ENCODE results near the gene CTBP1.

CTBP1 gene

DNA sequence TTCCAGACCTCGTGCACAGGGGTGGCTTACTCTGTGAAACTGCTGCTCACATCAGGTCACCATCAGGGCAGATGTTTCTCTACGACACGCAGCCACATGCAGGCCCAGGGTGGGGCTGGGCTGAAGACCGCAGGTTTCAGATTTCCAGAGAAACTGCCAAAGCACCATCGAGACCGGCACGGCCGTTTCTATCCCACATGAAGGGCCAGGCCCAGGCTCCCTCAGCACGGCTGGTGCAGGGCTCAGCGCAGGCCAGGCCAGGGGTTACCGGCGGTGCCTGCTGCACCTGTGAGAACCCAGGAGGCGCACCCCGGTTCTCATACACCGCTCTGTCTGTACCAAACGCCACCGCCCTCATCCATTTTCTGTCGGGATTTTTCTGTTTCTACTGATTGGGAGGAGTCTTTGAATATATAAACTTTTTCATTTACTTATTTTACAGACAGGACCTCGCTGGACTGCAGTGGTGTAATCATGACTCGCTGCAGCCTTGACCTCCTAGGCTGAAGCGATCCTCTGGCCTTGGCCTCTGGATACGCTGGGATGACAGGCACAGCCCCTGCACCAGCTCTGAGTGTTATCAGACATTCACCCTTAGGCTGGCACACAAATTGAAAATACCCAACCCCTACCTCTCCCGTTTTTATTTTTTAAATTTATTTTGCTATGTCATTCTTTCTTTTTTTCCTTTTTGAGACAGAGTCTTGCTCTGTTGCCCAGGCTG is 17.1 kb downstream of the CTBP1 start:
- peaks cover 6% of the 10 kb centered on the region for H4K20me1 ChIP-seq (ENCODE audit: insufficient read depth, low read length, poor library complexity, severe bottlenecking)

DNA sequence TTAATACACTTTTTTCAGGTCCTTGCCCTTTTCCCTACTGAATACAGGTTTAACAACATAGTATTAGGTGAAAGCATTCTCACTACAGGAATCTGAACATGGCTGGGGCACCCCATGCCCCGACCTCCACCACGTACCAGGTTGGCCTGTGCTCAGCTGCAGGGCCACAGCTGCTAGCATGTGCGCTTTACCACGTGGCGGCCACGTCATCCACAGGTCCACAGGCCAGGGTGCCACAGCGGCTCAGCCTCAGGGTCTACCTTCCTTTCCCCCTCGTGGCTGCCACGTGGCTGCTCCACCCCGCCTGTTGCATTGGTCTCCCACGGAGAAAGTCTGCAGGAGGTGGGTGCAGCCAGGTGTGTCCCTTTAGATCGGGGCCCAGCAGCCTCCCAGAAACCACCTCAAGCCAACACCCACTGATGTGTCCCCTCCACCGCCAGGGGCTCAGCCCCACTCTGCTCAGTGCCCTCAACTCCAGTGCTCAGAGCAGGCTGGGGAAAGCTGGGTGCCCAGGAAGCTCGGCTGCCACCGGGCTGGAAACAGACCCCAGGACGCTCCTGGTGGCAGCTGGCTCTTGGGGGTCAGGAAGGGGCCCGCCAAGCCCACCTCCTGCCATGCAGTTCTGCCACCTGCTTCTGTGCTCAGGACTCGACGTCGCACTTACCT is 17.8 kb downstream of the CTBP1 start:
- Histone ChIP-seq H3K9me3 (ENCODE audit: insufficient read depth, low read depth, low read length) (no peaks in the 10 kb centered on the region), H3K36me3 (ENCODE audit: insufficient read depth, low read length) (peaks cover 85% of the 10 kb centered on the region; the same call in 1 of the 2 replicates), H3K4me2 (ENCODE audit: low read depth, low read length, poor library complexity, severe bottlenecking) (no peak overlapping the region), H3K9ac (ENCODE audit: low read depth, low read length, poor library complexity, severe bottlenecking) (no peak overlapping the region), H3K4me1 (ENCODE audit: insufficient read depth, low read length, poor library complexity, severe bottlenecking) (no peaks in the 10 kb centered on the region), H2AFZ (ENCODE audit: low read length) (no peak overlapping the region), H3K79me2 (ENCODE audit: insufficient read depth, low read length) (peaks cover 5% of the 10 kb centered on the region; the same call in 1 of the 2 replicates), H3F3A (ENCODE audit: low read depth) (no peaks in the 10 kb centered on the region), H3K9me2 (replicated peaks; ENCODE audit: low read depth, low read length) (no peaks in the 10 kb centered on the region), H3K27me3 (ENCODE audit: insufficient read depth, low read length, poor library complexity, severe bottlenecking) (no peaks in the 10 kb centered on the region), H3K4me3 (ENCODE audit: low read length, poor library complexity, severe bottlenecking) (no peak overlapping the region), H4K20me1 (ENCODE audit: insufficient read depth, low read length, poor library complexity, severe bottlenecking) (peaks cover 6% of the 10 kb centered on the region)
- TF ChIP-seq EZH2phosphoT487 (IDR thresholded peaks at IDR 0.05; ENCODE audit: borderline replicate concordance), result no peak

More for the DNA sequence above, 17.1 kb downstream of the CTBP1 start:
- H3K9ac ChIP-seq (ENCODE audit: low read depth, low read length, poor library complexity, severe bottlenecking), result no peak overlapping the region
- no peaks in the 10 kb centered on the region for H3K9me2 ChIP-seq (replicated peaks; ENCODE audit: low read depth, low read length)
- H3K36me3 ChIP-seq (ENCODE audit: insufficient read depth, low read length), result peaks cover 84% of the 10 kb centered on the region; the same call in 1 of the 2 replicates
- no peak overlapping the region for H3K4me3 ChIP-seq (ENCODE audit: low read length, poor library complexity, severe bottlenecking)
- no peak overlapping the region for H2AFZ ChIP-seq (ENCODE audit: low read length)
- H3K4me2 ChIP-seq (ENCODE audit: low read depth, low read length, poor library complexity, severe bottlenecking), result no peak overlapping the region
- TF ChIP-seq, protein P1, sequence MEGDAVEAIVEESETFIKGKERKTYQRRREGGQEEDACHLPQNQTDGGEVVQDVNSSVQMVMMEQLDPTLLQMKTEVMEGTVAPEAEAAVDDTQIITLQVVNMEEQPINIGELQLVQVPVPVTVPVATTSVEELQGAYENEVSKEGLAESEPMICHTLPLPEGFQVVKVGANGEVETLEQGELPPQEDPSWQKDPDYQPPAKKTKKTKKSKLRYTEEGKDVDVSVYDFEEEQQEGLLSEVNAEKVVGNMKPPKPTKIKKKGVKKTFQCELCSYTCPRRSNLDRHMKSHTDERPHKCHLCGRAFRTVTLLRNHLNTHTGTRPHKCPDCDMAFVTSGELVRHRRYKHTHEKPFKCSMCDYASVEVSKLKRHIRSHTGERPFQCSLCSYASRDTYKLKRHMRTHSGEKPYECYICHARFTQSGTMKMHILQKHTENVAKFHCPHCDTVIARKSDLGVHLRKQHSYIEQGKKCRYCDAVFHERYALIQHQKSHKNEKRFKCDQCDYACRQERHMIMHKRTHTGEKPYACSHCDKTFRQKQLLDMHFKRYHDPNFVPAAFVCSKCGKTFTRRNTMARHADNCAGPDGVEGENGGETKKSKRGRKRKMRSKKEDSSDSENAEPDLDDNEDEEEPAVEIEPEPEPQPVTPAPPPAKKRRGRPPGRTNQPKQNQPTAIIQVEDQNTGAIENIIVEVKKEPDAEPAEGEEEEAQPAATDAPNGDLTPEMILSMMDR (conservative IDR thresholded peaks at IDR 0.05; ENCODE audit: low read length), result no peak
- no peak for TF ChIP-seq EZH2phosphoT487 (IDR thresholded peaks at IDR 0.05; ENCODE audit: borderline replicate concordance)
- no peaks in the 10 kb centered on the region for H3K4me1 ChIP-seq (ENCODE audit: insufficient read depth, low read length, poor library complexity, severe bottlenecking)
- no peaks in the 10 kb centered on the region for H3K9me3 ChIP-seq (ENCODE audit: insufficient read depth, low read depth, low read length)
- H3K27me3 ChIP-seq (ENCODE audit: insufficient read depth, low read length, poor library complexity, severe bottlenecking), result no peaks in the 10 kb centered on the region
- no peaks in the 10 kb centered on the region for H3F3A ChIP-seq (ENCODE audit: low read depth)
- peaks cover 5% of the 10 kb centered on the region; the same call in 1 of the 2 replicates for H3K79me2 ChIP-seq (ENCODE audit: insufficient read depth, low read length)

DNA sequence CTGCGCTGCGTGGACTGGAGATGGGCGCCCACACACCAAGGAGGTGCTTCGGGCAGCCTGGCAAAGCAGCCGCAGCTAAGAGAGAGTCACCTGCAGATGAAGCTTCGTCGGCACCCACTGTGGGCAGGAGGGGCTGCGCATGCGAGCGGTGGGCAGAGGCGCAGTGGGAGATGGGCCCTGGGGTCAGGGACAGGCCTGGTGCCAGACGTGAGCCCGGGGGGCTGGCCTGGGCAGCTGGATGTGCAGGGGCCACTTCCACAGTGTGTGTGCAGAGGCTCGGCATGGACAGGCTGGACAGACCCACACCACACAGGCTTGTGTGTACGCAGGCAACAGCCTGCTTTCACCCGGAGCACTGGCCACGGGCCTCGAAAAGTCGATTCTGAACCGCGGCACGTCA is 18.6 kb downstream of the CTBP1 start:
- H3K9me2 ChIP-seq (replicated peaks; ENCODE audit: low read depth, low read length), result no peaks in the 10 kb centered on the region
- H2AFZ ChIP-seq (ENCODE audit: low read length), result no peak overlapping the region
- H3F3A ChIP-seq (ENCODE audit: low read depth), result no peaks in the 10 kb centered on the region
- H3K79me2 ChIP-seq (ENCODE audit: insufficient read depth, low read length), result peaks cover 2% of the 10 kb centered on the region; the same call in 1 of the 2 replicates
- no peak for TF ChIP-seq EZH2phosphoT487 (IDR thresholded peaks at IDR 0.05; ENCODE audit: borderline replicate concordance)
- TF ChIP-seq, protein P1 (conservative IDR thresholded peaks at IDR 0.05; ENCODE audit: low read length), result no peak
- no peak overlapping the region for H3K9ac ChIP-seq (ENCODE audit: low read depth, low read length, poor library complexity, severe bottlenecking)
- no peak overlapping the region for H3K4me3 ChIP-seq (ENCODE audit: low read length, poor library complexity, severe bottlenecking)
- peaks cover 83% of the 10 kb centered on the region; the same call in 1 of the 2 replicates for H3K36me3 ChIP-seq (ENCODE audit: insufficient read depth, low read length)
- H3K4me1 ChIP-seq (ENCODE audit: insufficient read depth, low read length, poor library complexity, severe bottlenecking), result no peaks in the 10 kb centered on the region
- H4K20me1 ChIP-seq (ENCODE audit: insufficient read depth, low read length, poor library complexity, severe bottlenecking), result peaks cover 6% of the 10 kb centered on the region
- H3K9me3 ChIP-seq (ENCODE audit: insufficient read depth, low read depth, low read length), result no peaks in the 10 kb centered on the region
- H3K4me2 ChIP-seq (ENCODE audit: low read depth, low read length, poor library complexity, severe bottlenecking), result no peak overlapping the region
- H3K27me3 ChIP-seq (ENCODE audit: insufficient read depth, low read length, poor library complexity, severe bottlenecking), result no peaks in the 10 kb centered on the region
